Measurements from ENCODE around the gene NMRAL1.

The NMRAL1 gene

DNA sequence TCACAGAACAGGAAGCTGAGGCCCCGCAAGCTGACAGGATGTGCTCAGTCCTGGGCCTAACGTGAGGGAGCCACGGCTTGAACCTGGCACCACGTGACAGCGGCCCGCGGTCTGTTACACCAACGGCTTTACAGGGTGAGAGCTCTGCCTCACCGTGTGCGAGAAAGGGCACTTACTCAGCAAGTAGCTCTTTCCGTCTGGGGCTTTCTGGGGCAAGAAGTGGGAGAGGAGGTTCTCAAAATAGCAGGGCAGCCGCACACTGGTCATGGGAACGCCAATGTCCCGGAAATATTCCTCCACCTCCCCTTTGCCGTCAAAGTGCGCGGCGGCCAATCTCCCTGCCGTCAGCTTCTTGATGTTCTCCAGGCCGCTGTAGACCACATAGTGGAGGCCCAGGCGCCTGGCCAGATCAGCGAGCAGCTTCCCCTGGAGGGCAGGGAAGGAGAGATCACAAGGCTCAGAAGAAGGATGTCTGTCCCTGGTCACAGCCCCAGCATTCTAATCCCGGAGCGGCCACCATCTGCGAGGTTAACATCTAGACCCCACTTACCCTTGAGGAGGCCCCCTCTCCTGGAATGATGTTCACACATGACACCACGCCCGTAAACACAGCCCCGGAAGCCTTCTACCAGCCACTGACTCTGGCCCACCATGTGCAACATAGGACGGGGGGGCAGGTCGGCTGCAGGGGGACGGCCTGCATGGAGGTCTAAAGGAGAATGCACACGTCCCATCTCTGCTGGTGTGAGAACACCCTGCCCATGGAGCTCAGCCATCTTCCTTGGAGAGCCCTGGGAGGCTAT lies 8.2 kb downstream of the NMRAL1 start:
- Histone ChIP-seq H3K4me3 (ENCODE audit: insufficient read depth, low read length, poor library complexity, severe bottlenecking) (no peak overlapping the region), H2AFZ (ENCODE audit: low read depth, low read length, severe bottlenecking) (no peak overlapping the region), H3K9me2 (replicated peaks; ENCODE audit: insufficient read depth, low read length) (no peaks in the 10 kb centered on the region), H3K36me3 (ENCODE audit: low read length) (no peaks in the 10 kb centered on the region), H3F3A (ENCODE audit: insufficient read depth) (peaks cover 7% of the 10 kb centered on the region; the same call in 1 of the 2 replicates), H4K20me1 (ENCODE audit: low read depth, low read length) (no peaks in the 10 kb centered on the region), H3K79me2 (ENCODE audit: insufficient read depth, low read length) (no peaks in the 10 kb centered on the region), H3K27me3 (ENCODE audit: low read length) (no peaks in the 10 kb centered on the region), H3K4me2 (ENCODE audit: low read depth, low read length, poor library complexity, severe bottlenecking) (no peak overlapping the region), H3K9ac (ENCODE audit: low read length) (no peak overlapping the region), H3K9me3 (ENCODE audit: insufficient read depth, low read length) (no peaks in the 10 kb centered on the region), H3K27ac (ENCODE audit: low read depth, low read length) (no peak overlapping the region)
- no peak for TF ChIP-seq EZH2phosphoT487 (conservative IDR thresholded peaks at IDR 0.05; ENCODE audit: low read length)
- TF ChIP-seq, protein P1, sequence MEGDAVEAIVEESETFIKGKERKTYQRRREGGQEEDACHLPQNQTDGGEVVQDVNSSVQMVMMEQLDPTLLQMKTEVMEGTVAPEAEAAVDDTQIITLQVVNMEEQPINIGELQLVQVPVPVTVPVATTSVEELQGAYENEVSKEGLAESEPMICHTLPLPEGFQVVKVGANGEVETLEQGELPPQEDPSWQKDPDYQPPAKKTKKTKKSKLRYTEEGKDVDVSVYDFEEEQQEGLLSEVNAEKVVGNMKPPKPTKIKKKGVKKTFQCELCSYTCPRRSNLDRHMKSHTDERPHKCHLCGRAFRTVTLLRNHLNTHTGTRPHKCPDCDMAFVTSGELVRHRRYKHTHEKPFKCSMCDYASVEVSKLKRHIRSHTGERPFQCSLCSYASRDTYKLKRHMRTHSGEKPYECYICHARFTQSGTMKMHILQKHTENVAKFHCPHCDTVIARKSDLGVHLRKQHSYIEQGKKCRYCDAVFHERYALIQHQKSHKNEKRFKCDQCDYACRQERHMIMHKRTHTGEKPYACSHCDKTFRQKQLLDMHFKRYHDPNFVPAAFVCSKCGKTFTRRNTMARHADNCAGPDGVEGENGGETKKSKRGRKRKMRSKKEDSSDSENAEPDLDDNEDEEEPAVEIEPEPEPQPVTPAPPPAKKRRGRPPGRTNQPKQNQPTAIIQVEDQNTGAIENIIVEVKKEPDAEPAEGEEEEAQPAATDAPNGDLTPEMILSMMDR (IDR thresholded peaks at IDR 0.05; ENCODE audit: insufficient read depth, low read length, poor library complexity, severe bottlenecking) = no peak

DNA sequence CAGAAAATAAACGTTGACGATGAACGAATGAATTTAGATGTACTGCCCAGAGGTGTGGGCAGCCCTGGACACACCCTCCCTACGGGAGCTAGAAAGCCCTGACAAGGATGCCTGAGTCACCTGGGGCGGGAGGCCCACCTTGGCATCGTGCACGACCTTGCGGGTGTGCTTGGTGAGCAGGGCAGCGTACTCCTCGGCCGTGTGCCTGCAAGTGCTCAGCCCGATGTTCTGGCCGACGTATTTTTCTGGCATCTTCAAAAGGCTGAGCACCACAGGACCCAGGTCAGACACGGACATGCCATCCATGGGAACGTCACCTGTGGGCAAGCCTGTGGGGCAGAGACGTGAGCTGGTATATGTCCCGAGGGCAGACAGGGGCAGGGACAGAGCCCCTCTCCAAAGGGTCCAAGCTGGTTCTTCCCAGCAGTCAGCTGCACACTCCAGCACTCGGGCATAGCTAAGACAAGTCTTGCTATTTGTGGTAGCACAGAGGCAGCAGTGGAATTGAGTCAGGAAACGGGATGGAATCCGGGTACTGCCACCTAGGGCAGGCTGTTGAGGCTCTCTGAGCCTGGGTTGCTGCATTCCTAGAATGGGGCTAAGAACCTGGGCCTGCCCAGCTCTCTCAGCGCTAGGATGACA lies 10.8 kb downstream of the NMRAL1 start:
- no peak overlapping the region for H3K4me2 ChIP-seq (ENCODE audit: low read depth, low read length, poor library complexity, severe bottlenecking)
- TF ChIP-seq, protein P1 (IDR thresholded peaks at IDR 0.05; ENCODE audit: insufficient read depth, low read length, poor library complexity, severe bottlenecking) = no peak
- no peak for TF ChIP-seq EZH2phosphoT487 (conservative IDR thresholded peaks at IDR 0.05; ENCODE audit: low read length)
- peaks cover 2% of the 10 kb centered on the region; the same call in 1 of the 2 replicates for H3K36me3 ChIP-seq (ENCODE audit: low read length)
- no peak overlapping the region for H3K27ac ChIP-seq (ENCODE audit: low read depth, low read length)
- no peaks in the 10 kb centered on the region for H3K9me2 ChIP-seq (replicated peaks; ENCODE audit: insufficient read depth, low read length)
- H4K20me1 ChIP-seq (ENCODE audit: low read depth, low read length) = no peaks in the 10 kb centered on the region
- no peak overlapping the region for H3K4me3 ChIP-seq (ENCODE audit: insufficient read depth, low read length, poor library complexity, severe bottlenecking)
- no peak overlapping the region for H3K9ac ChIP-seq (ENCODE audit: low read length)
- no peaks in the 10 kb centered on the region for H3K79me2 ChIP-seq (ENCODE audit: insufficient read depth, low read length)
- no peaks in the 10 kb centered on the region for H3K27me3 ChIP-seq (ENCODE audit: low read length)
- no peaks in the 10 kb centered on the region for H3K9me3 ChIP-seq (ENCODE audit: insufficient read depth, low read length)
- H3F3A ChIP-seq (ENCODE audit: insufficient read depth) = peaks cover 11% of the 10 kb centered on the region; the same call in 1 of the 2 replicates
- H2AFZ ChIP-seq (ENCODE audit: low read depth, low read length, severe bottlenecking) = no peak overlapping the region

DNA sequence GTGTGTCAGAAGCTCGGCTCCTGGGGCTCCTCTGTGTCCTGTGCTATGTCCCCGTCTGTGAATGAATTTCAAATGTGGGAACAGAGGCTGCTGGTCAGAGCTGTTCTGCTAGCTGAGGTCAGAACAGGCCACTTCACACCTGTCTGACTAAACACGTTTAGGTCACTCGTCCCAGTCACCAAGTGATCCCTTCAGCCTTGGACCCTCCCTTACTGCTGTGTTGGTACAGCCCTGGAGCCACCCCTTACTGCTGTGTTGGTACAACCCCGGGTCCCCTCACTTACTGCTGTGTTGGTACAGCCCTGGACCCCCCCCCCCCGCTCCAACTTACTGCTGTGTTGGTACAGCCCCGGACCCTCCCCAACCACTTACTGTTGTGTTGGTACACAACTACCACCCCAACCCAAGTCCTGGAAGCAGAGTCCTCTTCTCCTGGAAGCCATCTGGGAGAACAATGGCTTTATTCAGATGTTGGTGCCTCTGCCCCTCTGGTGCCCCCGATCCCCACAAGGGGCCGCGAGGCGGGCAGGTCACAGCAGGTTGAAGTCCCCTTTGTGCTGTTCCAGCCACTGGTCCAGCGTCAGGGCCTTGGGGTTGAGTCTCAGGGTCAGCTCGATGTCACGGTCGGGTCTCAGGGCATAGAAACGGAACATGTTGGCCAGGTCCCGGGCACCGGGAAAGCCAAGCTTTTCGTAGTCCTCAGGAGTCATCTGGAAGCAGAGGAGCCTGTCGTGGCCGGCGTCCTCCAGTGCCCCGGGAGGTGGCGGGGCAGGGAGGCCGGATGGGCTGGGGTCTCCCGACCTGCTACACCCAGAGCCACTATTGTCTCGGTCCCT lies 13.0 kb downstream of the NMRAL1 start:
- no peaks in the 10 kb centered on the region for H3K9me3 ChIP-seq (ENCODE audit: insufficient read depth, low read length)
- H3F3A ChIP-seq (ENCODE audit: insufficient read depth) = peaks cover 15% of the 10 kb centered on the region
- no peak overlapping the region for H3K9ac ChIP-seq (ENCODE audit: low read length)
- H2AFZ ChIP-seq (ENCODE audit: low read depth, low read length, severe bottlenecking) = no peak overlapping the region
- H3K9me2 ChIP-seq (replicated peaks; ENCODE audit: insufficient read depth, low read length) = no peaks in the 10 kb centered on the region
- peaks cover 6% of the 10 kb centered on the region; the same call in 1 of the 2 replicates for H3K36me3 ChIP-seq (ENCODE audit: low read length)
- H3K27ac ChIP-seq (ENCODE audit: low read depth, low read length) = no peak overlapping the region
- no peaks in the 10 kb centered on the region for H3K79me2 ChIP-seq (ENCODE audit: insufficient read depth, low read length)
- H3K27me3 ChIP-seq (ENCODE audit: low read length) = no peaks in the 10 kb centered on the region
- no peak for TF ChIP-seq EZH2phosphoT487 (conservative IDR thresholded peaks at IDR 0.05; ENCODE audit: low read length)
- TF ChIP-seq, protein P1 (IDR thresholded peaks at IDR 0.05; ENCODE audit: insufficient read depth, low read length, poor library complexity, severe bottlenecking) = no peak
- H3K4me3 ChIP-seq (ENCODE audit: insufficient read depth, low read length, poor library complexity, severe bottlenecking) = no peak overlapping the region
- no peak overlapping the region for H3K4me2 ChIP-seq (ENCODE audit: low read depth, low read length, poor library complexity, severe bottlenecking)
- no peaks in the 10 kb centered on the region for H4K20me1 ChIP-seq (ENCODE audit: low read depth, low read length)

Data from SU-DHL-6 (cell line).